GDM1 (cell line): Measurements from ENCODE around the gene TRABD2A.
"Not testable (repeated sequence)": the region's sequence is repeated elsewhere in the genome, so short reads cannot be mapped to it uniquely, and the experiment has no call there.

Experiments
- DNase-seq: peaks from one replicate; lab custom pipeline; 2025; lab: John Stamatoyannopoulos, UW

The TRABD2A gene

DNA sequence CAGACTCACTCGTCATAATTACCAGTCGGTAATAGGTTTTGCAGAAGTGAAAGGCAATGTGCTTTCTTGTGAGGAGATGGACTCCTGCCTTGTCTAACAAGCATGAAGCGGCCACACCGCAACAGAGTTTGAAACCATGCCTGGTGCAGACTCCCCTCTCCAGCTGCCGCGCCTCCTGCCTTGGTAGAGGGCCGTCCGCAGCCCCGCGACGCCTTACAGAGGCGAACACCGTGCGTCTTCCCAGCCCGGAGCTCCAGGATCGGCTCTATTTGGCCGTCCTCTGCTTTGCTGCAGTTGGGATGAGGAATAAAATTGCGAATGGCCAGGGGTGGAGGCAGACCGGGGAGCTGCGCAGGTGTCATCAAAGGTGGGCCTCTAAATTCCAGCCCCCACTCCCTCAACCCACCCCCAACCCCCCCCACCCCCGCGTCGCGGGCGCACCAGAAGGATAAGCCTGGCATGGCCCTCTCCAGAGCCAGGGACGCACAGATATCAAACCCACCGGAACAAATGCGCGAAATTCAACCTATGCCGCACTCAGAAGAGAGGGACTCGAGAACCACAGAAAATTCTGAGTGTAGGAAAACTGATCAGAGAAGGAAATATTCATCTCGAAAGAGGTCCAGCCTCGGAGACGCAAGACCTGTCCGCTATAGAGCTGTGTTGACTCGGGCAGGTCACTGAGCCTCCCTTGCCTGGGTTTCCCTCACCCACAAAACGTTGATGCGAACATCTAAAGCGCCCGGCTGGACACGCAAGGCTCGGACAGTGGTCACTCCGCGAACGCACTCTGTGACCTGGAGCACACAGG, 1.1 kb downstream of the TRABD2A start:
- no peak for DNase-seq

DNA sequence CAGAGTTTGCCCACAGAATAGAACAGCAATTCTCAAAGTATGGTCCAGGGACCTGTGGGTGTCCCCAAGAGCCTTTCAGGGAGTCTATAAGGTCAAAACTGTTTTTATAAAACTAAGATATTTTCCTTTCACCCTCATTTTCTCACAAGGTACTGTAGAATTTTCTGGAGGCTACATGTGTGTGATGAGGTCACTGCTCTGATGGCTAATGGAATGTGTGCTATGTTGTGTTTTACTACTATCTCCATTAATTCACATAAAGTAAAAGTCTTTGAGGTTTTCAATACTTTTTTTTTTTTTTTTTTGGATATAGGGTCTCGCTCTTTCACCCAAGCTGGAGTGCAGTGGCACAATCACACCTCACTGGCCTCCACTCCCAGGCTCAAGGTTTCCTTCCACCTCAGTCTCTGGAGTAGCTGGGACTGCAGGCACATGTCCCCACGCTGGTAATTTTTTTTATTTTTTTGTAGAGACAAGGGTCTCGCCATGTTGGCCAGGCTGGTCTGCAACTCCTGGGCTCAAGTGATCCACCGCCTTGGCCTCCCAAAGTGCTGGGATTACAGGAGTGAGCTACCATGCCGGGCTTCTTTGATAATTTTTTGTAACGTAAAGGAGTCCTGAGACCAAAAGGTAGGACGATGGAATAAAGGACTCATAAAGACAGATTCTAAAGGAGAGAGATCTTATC, 1.8 kb downstream of the TRABD2A start:
- no peak for DNase-seq

DNA sequence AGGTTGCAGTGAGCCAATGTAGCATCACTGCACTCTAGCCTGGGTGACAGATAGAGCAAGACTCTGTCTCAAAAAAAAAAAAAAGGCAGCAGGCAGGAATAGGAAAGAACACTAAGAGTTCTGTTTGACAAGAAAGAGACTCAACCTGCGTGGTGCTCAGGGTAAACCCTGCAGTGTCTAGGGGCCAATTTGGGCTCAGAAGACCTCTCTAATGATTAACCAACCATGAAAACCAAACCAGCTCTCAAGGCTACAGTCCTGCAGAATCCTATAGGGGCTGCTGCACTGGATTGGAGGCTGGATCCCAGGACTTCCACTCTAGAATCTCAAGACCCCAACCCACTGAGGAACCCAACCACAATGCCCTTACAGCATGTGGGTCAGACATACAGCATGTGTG, 2.4 kb downstream of the TRABD2A start:
- no peak for DNase-seq

DNA sequence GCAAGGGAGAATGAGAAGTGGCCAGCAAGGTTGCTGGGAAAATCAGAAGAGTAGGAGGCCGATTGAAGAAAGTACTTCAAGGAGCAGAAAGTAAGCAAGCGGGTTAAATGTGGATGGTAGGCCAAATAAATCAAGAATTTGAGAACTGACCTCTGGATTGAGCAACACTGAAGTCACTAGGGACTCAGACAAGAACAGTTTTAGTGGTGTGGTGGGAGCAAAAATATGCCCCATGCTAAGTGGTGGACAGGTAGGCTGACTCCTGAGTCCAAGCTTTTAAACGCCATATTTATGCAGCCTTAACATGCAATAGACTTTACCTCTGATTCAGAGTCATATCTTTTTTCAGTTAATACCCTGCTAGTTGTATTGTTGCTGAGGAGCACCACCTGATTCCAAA, 4.5 kb downstream of the TRABD2A start:
- no peak for DNase-seq

DNA sequence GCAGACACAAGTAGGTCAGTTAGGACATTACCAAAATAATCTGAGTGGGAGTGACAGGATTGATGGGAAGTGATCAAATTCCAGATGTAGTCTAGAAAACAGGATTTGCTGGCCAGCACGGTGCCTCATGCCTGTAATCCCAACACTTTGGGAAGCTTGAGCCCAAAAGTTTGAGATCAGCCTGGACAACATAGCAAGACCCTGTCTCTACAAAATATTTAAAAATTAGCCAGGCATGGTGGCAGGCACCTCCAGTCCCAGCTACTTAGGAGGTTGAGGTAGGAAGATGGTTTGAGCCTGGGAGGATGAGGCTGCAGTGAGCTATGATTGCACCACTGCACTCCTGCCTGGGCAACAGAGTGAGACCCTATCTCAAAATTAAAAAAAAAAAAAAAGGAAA, 5.3 kb downstream of the TRABD2A start:
- not testable (repeated sequence) for DNase-seq

DNA sequence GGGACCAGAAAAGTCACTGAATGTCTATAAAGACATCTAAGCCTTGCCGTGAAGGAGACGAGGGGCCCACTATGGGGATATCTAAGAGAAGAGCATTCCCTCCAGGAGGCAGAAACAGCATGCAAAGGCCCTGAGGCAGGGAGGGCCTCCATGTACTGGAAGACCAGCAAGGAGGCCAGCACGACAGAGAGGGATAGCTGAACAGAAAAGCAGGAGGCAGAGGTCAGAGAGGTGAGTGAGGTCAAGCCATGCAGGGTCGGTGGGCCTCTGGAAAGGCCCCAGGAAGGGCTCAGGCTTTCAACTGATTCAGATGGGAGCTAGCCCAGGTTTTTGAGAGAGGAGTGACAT, 5.7 kb downstream of the TRABD2A start:
- no peak for DNase-seq

DNA sequence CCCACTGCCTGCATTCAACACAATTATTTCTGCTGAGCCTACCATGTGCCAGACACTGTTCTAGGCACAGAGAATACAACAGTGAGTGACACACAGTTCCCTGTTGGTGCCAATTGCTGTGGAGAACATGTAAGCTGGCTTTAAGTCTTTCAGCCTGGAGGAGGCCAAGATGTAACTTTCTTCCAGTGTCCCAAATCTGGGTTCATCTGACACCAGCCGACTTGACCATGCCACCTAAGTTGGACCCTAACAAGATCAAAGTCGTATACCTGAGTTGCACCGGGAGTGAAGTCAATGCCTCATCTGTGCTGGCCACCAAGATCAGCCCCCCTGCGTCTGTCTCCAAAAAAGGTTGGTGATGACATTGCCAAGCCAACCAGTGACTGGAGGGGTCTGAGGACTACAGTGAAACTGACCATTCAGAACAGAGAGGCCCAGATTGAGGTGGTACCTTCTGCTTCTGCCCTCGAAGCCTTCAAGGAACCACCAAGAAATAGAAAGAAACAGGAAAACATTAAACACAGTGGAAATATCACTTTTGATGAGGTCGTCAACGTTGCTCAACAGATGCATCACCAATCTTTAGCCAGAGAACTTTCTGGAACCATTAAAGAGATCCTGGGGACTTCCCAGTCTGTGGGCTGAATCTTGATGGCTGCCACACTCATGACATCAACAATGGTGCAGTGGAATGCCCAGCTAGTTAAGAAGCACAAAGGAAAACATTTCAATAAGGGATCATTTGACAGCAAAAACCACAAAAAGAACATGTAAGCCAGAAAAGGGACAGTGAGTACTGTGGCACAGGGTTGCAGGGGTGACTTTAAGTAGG, 6.3 kb downstream of the TRABD2A start:
- DNase-seq, result no peak

DNA sequence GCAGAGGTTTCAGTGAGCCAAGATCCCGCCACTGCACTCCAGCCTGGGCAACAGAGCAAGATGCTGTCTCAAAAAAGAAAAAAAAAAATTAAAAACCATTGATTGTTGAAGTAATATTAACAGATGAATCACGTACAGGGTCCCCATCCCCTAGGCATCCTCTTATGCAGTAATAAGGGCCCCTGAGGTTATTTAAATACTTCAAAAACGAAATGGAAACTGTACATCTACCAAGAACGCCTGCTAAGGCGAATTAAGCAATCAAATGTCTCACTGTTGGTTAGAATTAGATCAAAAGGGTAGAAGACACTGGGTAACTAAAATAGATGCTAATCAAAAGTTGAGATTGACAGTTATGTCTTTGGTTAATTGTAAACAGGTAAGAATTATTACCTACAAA, 7.5 kb downstream of the TRABD2A start:
- no peak for DNase-seq

DNA sequence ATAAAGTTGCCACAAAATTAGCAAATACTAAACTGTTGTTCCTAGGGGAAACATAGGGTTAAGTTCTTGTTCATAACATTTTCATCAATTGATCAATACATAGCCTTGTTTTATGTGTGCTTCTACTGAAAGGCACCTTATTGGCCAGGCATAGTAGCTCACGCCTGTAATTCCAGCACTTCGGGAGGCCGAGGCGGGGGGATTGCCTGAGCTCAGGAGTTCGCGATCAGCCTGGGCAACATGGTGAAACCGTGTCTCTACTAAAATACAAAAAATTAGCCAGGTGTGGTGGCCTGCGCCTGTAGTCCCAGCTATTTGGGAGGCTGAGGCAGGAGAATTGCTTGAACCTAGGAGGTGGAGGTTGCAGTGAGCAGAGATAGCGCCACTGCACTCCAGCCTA, 8.2 kb downstream of the TRABD2A start:
- DNase-seq, result not testable (repeated sequence)

DNA sequence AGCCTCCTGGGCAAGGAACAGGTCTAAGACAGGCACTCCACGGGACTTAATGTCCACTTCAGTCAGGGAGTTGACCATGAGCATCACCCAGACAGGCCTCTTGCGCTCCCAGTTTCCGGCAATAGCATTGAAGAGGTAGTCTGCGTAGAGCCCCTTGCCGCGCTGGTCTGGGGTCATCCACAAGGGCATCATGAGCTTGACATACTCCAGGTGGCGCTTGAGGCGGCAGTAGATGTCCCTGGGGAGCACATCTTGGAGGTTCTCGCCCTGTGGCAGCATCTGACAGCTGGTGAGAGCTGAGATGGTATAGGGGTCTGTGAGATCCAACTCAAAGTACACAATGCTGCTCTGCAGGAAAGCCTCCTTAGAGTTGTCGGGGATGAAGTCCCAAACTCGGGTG, 10.6 kb downstream of the TRABD2A start:
- DNase-seq, result no peak

DNA sequence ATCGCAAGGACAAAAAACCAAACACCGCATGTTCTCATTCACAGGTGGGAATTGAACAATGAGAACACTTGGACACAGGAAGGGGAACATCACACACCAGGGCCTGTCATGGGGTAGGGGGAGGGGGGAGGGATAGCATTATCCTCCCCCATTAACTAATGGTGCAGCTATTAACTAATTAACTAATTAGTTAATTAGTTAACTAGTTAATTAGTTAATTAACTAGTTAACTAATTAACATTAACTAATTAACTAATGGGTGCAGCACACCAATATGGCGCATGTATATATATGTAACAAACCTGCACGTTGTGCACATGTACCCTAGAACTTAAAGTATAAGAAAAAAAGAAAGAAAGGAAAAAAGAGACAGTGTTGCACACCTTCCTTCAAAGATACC, 12.6 kb downstream of the TRABD2A start:
- DNase-seq, result not testable (repeated sequence)

DNA sequence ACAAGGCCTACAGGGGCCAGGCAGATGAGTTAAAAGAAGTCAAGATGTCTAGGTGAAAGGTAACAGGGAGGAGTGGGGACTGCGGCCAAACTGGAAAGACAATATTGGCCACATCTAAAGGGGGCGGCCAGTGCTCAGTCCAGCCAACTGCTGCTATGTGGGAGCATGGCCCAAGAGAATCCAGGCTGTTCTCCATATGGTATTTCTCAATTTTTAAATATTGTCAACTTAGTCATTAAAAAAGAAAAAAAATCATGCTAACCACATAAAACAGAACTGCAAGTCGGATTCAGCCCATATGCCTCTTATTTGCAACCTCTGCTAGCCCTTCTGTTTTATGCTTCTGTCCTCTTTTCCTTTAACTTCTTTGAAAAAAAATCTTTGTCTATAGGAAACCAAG, 14.8 kb downstream of the TRABD2A start:
- no peak for DNase-seq

DNA sequence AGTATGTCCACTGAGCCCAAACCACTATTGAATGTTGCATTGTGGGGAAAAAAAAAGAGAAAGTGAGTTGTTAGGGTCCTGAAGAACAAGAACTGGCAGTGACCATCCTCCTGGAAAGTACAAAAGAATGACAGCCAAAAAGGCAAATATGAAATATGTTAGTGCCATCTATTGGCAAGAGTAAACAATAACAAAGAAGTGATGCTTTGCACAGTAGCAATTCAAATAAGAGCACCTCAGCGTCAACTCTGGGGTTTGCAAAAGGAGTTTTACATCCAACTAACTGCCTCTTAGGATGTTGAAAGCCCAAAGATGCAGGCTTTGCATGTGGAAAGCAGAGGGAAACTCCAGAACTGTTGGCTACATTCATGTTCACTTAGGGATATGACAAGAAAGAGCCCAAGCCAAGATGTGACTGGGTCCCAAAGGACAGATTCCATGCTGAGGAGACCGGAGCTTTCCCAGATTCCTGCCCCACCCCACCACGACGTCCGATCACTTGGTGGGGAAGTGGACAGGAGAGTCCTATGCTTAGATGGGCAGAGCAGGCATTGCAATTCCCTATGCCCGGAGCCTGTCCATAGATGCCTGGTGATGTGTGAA, 15.6 kb downstream of the TRABD2A start:
- no peak for DNase-seq

DNA sequence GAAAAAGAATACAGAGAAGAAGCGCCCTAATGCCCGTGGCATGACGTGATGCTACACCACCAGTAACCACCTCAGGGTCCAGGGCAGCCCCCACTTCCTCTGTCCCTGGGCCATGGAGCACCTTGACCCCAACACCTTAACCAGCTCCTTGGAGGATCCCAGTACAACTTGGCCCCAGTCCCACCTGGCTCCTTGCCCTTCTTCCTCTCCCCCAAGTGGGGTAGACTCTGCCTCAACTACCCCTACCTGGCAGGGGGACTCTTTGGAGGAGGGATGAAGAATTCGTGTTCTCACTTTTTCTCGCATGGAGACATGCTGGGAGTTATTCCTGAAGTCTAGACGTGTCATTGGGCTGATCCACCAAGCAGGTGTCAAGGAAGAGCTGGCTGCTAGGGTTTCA, 18.9 kb downstream of the TRABD2A start:
- DNase-seq, result no peak

DNA sequence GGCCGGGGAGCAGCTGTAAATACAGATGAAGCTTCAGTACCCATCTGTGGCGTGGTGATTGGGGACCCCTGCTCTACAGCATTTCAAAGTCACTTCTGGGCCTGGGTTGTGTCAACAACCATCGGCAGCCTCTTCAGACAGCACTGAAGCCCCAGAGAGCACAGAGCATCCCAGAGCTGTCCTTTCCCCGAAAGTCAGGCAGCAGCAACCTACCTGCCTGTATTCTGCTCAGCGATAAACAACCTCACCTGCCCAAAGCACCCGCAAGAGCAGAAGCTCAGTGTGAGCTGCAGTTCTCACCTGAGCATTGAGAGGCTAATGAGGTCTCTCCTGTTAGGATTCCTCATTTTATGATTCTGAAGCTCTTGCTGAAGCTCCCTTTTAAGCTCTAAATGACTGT, 19.3 kb downstream of the TRABD2A start:
- DNase-seq, result no peak

DNA sequence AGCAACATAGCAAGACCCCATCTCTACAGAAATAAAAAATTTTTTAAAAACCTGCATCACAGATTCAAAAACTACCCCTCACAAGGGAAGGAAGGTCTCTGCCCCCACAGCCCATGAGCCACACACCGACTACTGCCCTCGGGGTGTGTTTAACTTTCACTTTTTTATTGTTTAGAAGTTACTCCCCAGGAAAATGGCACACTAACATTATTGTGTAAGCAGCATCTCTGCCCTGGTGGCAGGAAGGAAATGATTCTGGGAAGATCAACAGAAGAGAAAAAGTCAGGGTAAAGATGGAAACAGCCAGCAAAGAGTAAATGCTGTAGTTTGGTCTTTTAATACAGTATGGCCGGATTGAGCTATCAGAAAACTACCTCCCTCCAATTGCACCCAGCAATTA, 21.9 kb downstream of the TRABD2A start:
- DNase-seq, result no peak

DNA sequence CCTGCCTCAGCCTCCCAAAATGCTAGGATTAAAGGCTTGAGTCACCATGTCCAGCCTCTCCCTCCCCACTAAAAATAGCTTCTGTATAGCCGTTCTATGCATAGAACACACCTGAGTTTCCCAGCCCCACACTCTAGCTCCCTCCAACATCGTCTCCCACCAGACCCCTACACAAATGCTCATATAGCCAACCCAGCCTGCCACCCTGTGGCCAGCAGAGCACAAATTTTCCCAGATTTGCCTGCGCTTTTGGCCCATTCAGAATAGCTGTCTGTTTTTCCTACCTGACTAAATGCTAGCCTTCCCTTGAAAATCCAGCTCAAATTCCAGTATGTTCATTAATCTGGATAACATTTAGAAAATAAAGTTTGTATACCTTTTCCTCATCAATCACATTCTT, 22.8 kb downstream of the TRABD2A start:
- DNase-seq, result no peak

DNA sequence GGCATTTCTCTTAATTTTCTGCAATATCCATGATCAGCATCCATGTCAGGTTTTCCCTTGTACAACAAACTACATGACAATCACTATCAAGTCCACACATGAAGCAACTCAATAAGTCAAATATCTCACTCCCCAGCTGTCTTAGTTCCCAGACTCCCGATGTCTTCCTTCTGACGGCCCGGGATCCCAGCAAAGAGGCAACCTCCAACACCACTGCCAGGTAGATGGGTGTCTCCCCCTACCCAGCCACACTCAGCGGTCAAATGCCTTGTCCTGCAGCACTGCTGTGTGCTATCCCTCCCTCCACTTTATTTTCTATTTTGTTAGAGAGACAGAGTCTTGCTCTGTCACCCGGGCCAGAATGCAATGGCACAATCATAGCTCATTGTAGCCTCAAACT, 23.3 kb downstream of the TRABD2A start:
- DNase-seq, result no peak

DNA sequence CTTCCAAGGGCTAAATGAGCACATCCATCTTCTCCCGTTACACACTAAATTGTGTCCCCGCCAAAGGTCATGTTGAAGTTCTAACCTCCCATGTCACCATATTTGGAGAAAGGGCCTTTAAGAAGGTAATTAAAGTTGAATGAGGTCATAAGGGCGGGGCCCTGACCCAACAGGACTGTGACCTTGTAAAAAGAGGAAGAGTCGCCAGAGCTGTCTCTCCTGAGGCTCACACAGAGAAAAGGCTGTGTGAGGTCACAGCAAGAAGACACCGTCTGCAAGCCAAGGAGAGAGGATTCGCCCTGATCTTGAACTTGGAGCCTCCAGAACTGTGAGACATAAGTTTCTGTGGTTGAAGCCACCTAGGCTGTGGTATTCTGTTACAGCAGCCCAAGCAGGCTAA, 24.1 kb downstream of the TRABD2A start:
- no peak for DNase-seq

DNA sequence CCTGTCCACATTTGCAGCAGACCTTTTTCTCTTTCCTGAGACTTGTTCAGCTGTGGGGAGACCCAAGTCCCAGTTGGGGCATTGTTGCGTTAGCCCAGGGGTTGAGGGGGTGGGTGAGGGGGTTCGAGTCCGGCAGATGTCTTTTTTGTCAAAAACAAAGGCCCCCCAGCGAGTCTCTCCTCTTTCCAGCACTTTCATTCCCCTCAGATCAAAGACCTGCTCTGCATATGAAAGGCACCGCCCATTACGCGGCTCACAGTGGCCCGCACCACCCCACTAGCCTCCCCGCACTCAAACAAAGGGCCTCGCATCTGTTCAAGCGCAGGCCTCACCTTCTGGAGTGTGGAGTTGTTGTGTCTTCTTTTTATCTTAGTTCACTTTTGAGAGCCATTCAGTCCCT, 25.2 kb downstream of the TRABD2A start:
- no peak for DNase-seq

DNA sequence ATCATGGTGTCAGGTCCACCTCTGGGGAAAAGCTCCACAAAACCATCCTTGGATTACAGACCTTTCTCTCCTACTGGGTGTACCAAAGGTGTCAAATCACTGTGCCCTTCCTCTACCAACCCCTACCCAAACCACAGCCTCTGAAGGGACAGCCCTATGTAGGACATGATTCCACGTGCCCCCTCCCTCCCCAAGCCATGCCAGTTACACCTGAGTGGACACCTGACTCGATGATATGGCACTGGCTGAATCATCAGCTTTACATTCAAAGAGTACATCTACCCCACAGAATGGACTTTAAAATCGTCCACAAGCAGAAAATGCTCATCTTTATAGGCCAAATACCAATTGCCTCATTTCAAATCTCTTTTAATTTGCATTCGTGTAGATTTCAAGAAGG, 26.0 kb downstream of the TRABD2A start:
- DNase-seq, result no peak

DNA sequence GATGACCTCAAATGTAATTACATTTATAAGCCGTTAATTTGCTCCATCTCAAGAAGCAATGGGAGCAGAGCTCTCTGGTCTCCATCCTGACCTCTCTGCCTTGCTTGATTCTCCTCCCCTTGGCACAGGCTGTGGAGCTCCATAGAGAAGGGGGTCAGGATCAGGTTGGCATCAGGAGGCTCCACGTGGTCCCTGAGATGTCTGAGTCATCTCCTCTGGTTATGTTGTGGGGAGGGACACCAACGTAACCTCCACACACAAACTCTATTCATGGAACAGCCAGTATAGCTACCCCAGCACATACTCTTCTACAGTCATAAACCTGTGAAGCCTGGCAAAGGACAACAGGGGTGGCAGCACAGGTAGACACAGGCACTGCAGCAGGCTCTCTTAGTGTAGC, 29.0 kb downstream of the TRABD2A start:
- DNase-seq, result no peak

DNA sequence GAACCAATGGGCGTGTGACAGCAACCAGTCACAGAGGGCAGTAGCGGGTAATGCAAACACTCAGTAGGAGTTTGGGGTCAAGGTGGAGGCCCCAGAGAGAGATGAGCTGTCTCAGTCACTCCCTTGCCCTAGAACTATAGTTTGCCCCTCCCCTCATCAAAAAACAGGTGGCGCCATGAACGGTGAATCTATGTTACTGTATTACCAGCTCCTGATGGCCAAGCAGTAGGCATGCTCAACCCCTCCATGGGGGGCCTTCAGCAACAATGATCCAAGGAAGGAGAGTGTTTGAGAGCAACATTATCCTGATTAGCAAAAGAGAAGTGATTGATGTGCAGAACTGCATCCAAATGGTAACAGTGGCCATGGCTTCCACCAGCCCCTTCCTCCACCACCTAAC, 30.4 kb downstream of the TRABD2A start:
- DNase-seq, result no peak
